Left colon (tissue), 2 donors: ENCODE measurements around the gene EYS. TPM values are rescaled to one million over a fixed set of nuclear protein-coding genes. Genes with fewer than 3 reads are reported as not detected.

Source experiments
- ATAC-seq: fragments of 200-7000 bp; cut with Tn5 transposase; one replicate; pipeline ENCODE4 v1.9.1; 2020; ENCODE audit warnings: mild to moderate bottlenecking, moderate library complexity
- DNase-seq, 2 donors: peaks; one replicate each; pipeline ENCODE4 v3.0.0-alpha.2; 2020
- intact Hi-C, 2 donors: fragments of 100-400 bp; cut with DNase I in 1 of 2; cut with micrococcal nuclease in 1 of 2; formaldehyde crosslinking; loops; one replicate each; pipeline versions ENCODE4 v1.11.2 to v1.14.0; 2022; cut with DNase I, micrococcal nuclease
- total RNA-seq, 2 donors: library from RNA; stranded (reverse); fragmentation: NEBNext Ultra II Directional; extraction: Animal tissue kit (Norgen Biotek cat#: 25700); gene quantifications; one replicate each; pipeline ENCODE4 v1.2.1, GENCODE V29; 2021
- donor health status: DM: no; HTN: no; CAD: no.
- donor health status: DM: yes; HTN: yes; CAD: no.

The EYS gene
- total RNA-seq, 2 donors from 2014 or later, result 0.59 to 1.3 TPM

- no peak for ATAC-seq
- DNase-seq, result no peak
- intact Hi-C loops, result no loop called here
Measured at GRCh38 chr6:64812138-64812537, 894.9 kb downstream of the EYS start.

DNA sequence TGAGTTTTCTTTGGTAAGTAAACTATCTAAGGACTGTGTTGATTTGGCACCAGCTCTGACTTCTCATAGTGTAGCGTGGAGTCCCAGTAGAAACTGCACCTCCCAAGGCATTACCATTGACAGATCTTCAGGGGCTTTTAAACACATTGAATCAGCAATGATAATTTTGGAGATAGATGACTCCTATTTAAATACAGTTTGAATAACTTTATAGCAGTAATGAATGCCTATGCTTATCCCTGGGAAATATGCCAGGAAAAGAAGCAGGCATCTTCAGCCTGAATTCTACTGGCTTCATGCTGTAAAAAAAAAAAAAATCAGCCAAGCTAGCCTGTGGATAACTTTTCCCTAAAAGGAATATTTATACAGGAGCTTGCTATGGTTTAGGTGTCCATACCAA, 895.9 kb downstream of the EYS start:
- no peak for DNase-seq
- ATAC-seq, result no peak
- intact Hi-C loops, result no loop called here

DNA sequence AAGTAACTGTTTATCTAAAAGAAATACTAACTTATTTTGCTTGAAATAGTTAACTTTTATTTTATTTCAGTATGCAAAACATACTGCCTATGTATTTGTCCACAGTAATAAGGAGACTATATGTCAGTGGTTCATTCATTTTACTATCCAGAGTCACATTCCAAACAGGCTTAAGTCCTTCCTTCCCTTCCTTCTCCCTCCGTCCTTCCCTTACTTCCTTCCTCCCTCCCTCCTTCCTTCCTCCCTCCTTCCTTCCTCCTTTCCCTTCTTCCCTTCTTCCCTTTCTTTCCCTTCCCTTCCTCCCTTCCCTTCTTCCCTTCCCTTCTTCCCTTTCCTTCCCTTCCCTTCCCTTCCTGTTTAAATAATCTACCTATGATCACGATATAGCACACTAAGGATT, 899.2 kb downstream of the EYS start:
- intact Hi-C loops, result no loop called here
- ATAC-seq (no peak), DNase-seq (no peak)

GRCh38 chr6:64803470-64804166, 903.4 kb downstream of the EYS start:
- DNase-seq, result peak in 1 of 2 donors; percentile 20
- intact Hi-C loops, result no loop called here

GRCh38 chr6:64792534-64792933, 914.5 kb downstream of the EYS start:
- intact Hi-C loops, result no loop called here
- DNase-seq (no peak), ATAC-seq (no peak)

More at GRCh38 chr6:64803470-64804166, 903.4 kb downstream of the EYS start:
- ATAC-seq, result no peak

GRCh38 chr6:64789476-64789875, 917.5 kb downstream of the EYS start:
- intact Hi-C loops, result no loop called here
- no peak for ATAC-seq

GRCh38 chr6:64786736-64787135, 920.3 kb downstream of the EYS start:
- no peak for ATAC-seq
- DNase-seq, result no peak
- intact Hi-C loops, result no loop called here

More at GRCh38 chr6:64789476-64789875, 917.5 kb downstream of the EYS start:
- DNase-seq, result no peak

GRCh38 chr6:64782877-64783276, 924.1 kb downstream of the EYS start:
- ATAC-seq, result no peak
- DNase-seq, result no peak
- intact Hi-C loops, result no loop called here

DNA sequence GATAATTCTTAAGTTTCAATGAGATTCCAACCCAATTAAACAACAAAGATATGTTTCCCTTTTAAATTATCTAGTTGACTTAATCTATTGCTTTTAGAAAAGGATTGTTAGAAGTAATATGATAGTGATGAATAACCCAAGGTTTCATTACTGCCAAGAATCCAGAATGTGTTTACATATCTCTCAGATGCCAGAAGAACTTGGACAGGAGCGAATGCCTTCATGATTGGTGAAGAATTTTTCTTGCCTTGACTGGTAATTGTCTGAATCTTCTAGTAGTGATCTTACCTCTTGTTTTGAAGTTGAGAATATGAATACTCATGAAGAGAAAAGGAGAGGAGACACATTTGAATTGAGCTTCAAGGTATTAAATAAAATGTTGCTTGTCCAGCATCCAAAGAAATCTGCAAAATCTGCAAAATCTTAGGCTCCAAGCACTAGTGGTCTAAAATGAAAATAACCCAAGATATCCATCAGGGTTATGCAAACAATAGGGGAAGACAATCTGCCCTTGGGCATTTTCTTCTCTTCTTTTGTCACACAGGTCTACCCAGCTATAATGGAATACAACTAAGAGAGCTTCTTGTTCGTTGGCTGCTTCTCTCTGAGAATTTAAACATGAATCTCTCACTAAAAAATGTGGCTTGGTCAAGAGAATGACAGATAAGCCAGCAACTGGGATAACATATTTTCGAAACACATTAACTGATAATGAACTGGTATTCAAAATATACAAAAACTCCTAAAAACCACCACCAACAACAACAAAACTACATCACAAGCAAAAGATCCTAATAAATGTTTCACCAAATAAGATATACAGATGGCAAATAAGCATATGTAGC, 928.9 kb downstream of the EYS start:
- ATAC-seq, result no peak
- intact Hi-C loops, result no loop called here
- no peak for DNase-seq

- intact Hi-C loops, result no loop called here
- DNase-seq (no peak), ATAC-seq (no peak)
Measured at GRCh38 chr6:64776359-64776758, 930.7 kb downstream of the EYS start.

DNA sequence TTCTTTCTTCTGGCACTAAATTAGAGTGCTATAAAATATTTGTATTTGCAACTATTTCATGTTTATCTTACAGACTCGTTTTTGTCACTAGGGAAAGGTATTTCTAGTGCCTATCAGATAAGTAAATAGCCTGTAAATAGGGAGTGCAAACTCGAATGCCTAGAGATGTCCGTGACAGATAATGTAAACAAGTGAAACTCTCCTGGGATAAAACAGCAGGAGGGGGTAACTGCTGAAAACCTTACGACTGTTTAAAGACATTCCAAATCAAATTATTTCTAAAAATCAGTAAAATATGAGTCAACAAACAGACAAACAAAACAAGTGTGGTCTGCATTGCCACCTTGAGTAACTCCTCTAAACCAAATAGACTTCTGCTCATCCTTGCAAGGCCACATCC, 932.1 kb downstream of the EYS start:
- ATAC-seq, result no peak

DNA sequence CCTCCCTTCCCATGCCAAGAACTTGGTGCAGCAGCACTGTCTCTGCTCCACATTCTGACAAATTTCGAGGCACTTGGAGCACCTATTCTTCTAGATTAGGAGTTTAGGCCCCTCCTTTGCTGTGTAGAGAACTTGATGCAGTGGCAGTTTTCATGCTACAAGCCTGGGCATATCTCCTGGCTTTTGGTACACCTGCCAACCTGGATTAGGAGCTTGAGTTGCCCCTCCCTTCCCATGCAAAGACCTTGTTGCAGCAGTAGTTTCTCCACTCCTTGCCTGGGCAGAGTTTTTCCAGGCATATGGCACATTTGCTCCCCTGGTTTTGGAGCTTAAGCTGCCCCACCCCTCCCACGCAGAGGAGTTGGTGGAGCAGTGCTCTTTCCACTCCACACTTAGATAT, 956.1 kb downstream of the EYS start:
- intact Hi-C loops, result no loop called here
- no peak for ATAC-seq

More for the DNA sequence above, 932.1 kb downstream of the EYS start:
- no peak for DNase-seq
- intact Hi-C loops, result no loop called here

GRCh38 chr6:64737418-64737817, 969.6 kb downstream of the EYS start:
- ATAC-seq, result no peak
- no peak for DNase-seq
- intact Hi-C loops, result no loop called here

More for the DNA sequence above, 956.1 kb downstream of the EYS start:
- DNase-seq, result no peak

DNA sequence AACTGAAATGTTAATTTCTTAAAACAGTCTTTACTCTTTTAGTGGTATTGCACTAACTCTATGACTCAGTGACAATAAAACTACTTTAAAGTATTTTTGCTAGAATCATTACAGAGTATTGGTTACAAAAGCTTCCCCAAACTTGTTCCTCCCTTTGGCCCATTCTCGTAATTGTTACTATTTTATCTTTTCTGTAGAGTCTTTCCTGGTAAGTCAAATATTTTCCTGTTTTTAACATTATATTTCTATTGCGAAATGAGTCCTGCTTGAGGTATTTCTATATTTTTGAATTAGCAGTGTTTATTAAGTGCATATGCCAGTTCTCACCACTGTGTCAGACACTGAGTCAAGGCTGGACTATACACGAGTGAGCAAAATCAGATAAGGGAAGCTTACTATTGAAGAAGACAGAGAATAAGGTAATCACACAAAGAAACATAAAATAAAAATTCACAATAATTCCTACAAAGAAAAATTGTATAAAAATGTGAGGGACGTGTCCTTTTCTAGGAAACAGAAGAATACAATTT, 970.5 kb downstream of the EYS start:
- intact Hi-C loops, result no loop called here
- no peak for ATAC-seq
- DNase-seq, result no peak

- DNase-seq (no peak), ATAC-seq (no peak)
- intact Hi-C loops, result no loop called here
Measured at GRCh38 chr6:64733433-64733832, 973.6 kb downstream of the EYS start.

GRCh38 chr6:64732888-64733287, 974.1 kb downstream of the EYS start:
- DNase-seq, result no peak
- no peak for ATAC-seq
- intact Hi-C loops, result no loop called here

GRCh38 chr6:64729522-64729921, 977.5 kb downstream of the EYS start:
- DNase-seq (no peak), ATAC-seq (no peak)
- intact Hi-C loops, result no loop called here

GRCh38 chr6:64727075-64727474, 980.0 kb downstream of the EYS start:
- intact Hi-C loops, result no loop called here
- ATAC-seq, result no peak

DNA sequence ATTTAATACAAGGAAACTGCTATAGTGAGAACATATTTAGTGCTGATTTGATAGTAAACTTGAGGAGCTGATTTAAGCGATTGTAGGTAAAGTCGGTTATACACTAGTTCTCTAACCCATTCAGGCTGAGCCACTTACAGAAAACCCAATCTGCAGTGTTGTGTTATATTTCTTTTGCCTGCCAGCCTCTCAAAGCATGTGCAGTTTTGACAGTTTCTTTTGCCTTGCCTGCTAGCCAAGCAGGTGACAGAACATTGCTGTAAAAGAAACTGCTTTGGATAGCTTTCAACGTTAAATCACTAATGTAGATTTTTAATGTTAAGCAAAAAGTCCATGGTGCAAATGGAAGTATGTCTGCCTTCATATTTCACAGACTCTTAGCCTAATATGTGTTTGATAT, 982.9 kb downstream of the EYS start:
- DNase-seq (no peak), ATAC-seq (no peak)
- intact Hi-C loops, result no loop called here

More at GRCh38 chr6:64727075-64727474, 980.0 kb downstream of the EYS start:
- DNase-seq, result no peak
